Measurements from ENCODE around the gene GTF2IRD2.
"Not testable (repeated sequence)": the region's sequence is repeated elsewhere in the genome, so short reads cannot be mapped to it uniquely, and the experiment has no call there.

- not testable (repeated sequence) for TF ChIP-seq CTCF (IDR thresholded peaks at IDR 0.05 in 8 of 11, conservative IDR thresholded peaks at IDR 0.05 in 3 of 11); POLR2AphosphoS5 (IDR thresholded peaks at IDR 0.05); POLR2A (IDR thresholded peaks at IDR 0.05)
These were observed 69.7 kb downstream of the GTF2IRD2 start for GRCh38 chr7:74781746-74782145.

All from spleen (tissue), 7 donors.